K562 (cell line): ENCODE measurements around the gene SLC37A3. TPM values are rescaled to one million over a fixed set of nuclear protein-coding genes. Genes with fewer than 3 reads are reported as not detected.
A peak's percentile ranks its signal among the peaks of the same experiment; 100 is the strongest.

Source experiments
- ARID2 ChIP-seq: fragments of 450-650 bp; IDR thresholded peaks from 2 replicates; pipeline ENCODE4 v1.6.1; 2017; ENCODE audit warnings: antibody characterized with exemption, mild to moderate bottlenecking
- CTBP1 ChIP-seq: fragments of 450-650 bp; IDR thresholded peaks from 2 replicates; pipeline ENCODE4 v1.6.1; 2016; ENCODE audit warnings: borderline replicate concordance
- FOSL1 ChIP-seq: fragments of 200-800 bp; sonication (Bioruptor generic); conservative IDR thresholded peaks from 2 replicates; pipeline ENCODE4 v1.6.1; 2016; ENCODE audit warnings: missing genetic modification characterization, missing compliant biosample characterization
- GABPA ChIP-seq: fragments of 200-800 bp; sonication (Bioruptor generic); conservative IDR thresholded peaks from 2 replicates; pipeline ENCODE4 v1.6.1; 2016; ENCODE audit warnings: low read depth, missing genetic modification characterization, missing compliant biosample characterization
- JUNB ChIP-seq: fragments of 450-650 bp; formaldehyde crosslinking; conservative IDR thresholded peaks from 2 replicates; pipeline ENCODE4 v1.4.0; 2020; ENCODE audit warnings: mild to moderate bottlenecking
- SRF ChIP-seq, 2 experiments: fragments of 250-450, 450-650 bp in 1 of 2; sonication (Bioruptor Pico) in 1 of 2; sonication (generic) in 1 of 2; formaldehyde crosslinking; IDR thresholded peaks; 2 replicates each; pipeline versions ENCODE4 v1.5.0 to v1.5.1; 2020 to 2022; ENCODE audit warnings: mild to moderate bottlenecking in 1 of 2, missing genetic modification reagents in 1 of 2
- ZC3H8 ChIP-seq: fragments of 450-650 bp; IDR thresholded peaks from 2 replicates; pipeline ENCODE4 v1.6.1; 2017
- polyA plus RNA-seq, 8 experiments: library from polyadenylated mRNA; depleted of rRNA in 4 of 8; stranded (reverse) in 5 of 8; unstranded in 3 of 8; fragments of >200 nt; fragmentation: Nextera tagmentation in 2 of 8; fragmentation: Illumina TruSeq in 1 of 8; extraction: Ambion mirVana in 2 of 8; extraction: Trizol in 1 of 8; gene quantifications; 2 replicates each; pipeline versions ENCODE4 v1.2.1 to v1.2.3, GENCODE V29; 2011 to 2014; ENCODE audit warnings: inconsistent platforms in 1 of 8, missing spikeins in 1 of 8
- total RNA-seq, 7 experiments: library from RNA; depleted of rRNA in 6 of 7; stranded (reverse); fragments of >200 nt in 6 of 7; fragmentation: Illumina TruSeq in 2 of 7; extraction: Trizol in 2 of 7; gene quantifications; 2 replicates each; pipeline versions ENCODE4 v1.2.1 to v1.2.3, GENCODE V29; 2011 to 2021; ENCODE audit warnings: low replicate concordance in 1 of 7
- TF ChIP-seq, protein P1 (sequence below): fragments of 450-650 bp; IDR thresholded peaks from 2 replicates; pipeline ENCODE4 v1.6.1; 2017; ENCODE audit warnings: mild to moderate bottlenecking, moderate library complexity
- TF ChIP-seq, protein P2 (sequence below): fragments of 250-450 bp; sonication (Bioruptor Pico); IDR thresholded peaks from 2 replicates; pipeline ENCODE4 v1.4.0; 2020; ENCODE audit warnings: mild to moderate bottlenecking, moderate library complexity
- TF ChIP-seq, protein P3 (sequence below): sonication (generic); formaldehyde crosslinking; IDR thresholded peaks from 2 replicates; pipeline ENCODE4 v1.8.0; 2023; ENCODE audit warnings: missing genetic modification reagents, mild to moderate bottlenecking, borderline replicate concordance
- TF ChIP-seq, protein P4 (sequence below): fragments of 250-450 bp; sonication (Bioruptor Pico); IDR thresholded peaks from 2 replicates; pipeline ENCODE4 v1.4.0; 2020; ENCODE audit warnings: mild to moderate bottlenecking, moderate library complexity, borderline replicate concordance
- TF ChIP-seq, protein P5 (sequence below): fragments of 450-650 bp; IDR thresholded peaks from 2 replicates; pipeline ENCODE4 v1.6.1; 2016; ENCODE audit warnings: mild to moderate bottlenecking

SLC37A3 gene
- total and polyA plus RNA-seq, 9 of the 15 experiments (the other 6 are each of a cell fraction or from before 2014, with no cell fraction given), result 11.7 to 59.1 (median 26.8) TPM

DNA sequence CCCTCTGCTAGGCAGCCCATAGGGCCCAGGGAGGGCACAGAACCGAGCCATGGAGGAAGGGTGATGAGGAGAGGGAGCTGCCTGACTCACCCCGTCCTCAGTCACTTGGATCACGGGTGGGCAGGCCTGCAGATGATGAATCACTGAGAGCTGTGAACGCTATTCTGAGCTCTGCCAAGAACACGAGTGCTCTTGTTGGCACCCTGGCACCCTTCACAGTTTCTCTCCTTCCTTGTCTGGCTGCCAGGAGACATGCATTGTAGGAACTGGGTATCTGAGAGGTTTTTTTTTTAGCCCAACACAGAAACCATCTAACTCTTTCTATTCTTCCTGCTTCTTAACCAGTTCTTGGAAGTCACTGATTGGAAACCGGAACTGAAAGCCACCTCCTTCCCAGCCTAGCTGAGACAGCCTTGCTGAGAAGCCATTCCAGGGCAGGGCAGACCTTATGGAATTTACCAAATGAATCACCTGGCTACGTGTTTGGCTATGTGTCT lies 82.1 kb downstream of the SLC37A3 start (continued):
- TF ChIP-seq, protein P1, sequence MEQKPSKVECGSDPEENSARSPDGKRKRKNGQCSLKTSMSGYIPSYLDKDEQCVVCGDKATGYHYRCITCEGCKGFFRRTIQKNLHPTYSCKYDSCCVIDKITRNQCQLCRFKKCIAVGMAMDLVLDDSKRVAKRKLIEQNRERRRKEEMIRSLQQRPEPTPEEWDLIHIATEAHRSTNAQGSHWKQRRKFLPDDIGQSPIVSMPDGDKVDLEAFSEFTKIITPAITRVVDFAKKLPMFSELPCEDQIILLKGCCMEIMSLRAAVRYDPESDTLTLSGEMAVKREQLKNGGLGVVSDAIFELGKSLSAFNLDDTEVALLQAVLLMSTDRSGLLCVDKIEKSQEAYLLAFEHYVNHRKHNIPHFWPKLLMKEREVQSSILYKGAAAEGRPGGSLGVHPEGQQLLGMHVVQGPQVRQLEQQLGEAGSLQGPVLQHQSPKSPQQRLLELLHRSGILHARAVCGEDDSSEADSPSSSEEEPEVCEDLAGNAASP, result no peak
- TF ChIP-seq JUNB (CRISPR knock-in tag) (no peak), FOSL1 (tag) (peak; percentile 68), CTBP1 (peak; percentile 22; the same call in 1 of the 2 replicates), SRF (CRISPR knock-in tag; IDR thresholded peaks at IDR 0.05) (no peak; a peak in 1 of 4 replicates), GABPA (tag) (peak; percentile 23; the same call in 1 of the 2 replicates), ZC3H8 (no peak), ARID2 (no peak)
- TF ChIP-seq, protein P2, sequence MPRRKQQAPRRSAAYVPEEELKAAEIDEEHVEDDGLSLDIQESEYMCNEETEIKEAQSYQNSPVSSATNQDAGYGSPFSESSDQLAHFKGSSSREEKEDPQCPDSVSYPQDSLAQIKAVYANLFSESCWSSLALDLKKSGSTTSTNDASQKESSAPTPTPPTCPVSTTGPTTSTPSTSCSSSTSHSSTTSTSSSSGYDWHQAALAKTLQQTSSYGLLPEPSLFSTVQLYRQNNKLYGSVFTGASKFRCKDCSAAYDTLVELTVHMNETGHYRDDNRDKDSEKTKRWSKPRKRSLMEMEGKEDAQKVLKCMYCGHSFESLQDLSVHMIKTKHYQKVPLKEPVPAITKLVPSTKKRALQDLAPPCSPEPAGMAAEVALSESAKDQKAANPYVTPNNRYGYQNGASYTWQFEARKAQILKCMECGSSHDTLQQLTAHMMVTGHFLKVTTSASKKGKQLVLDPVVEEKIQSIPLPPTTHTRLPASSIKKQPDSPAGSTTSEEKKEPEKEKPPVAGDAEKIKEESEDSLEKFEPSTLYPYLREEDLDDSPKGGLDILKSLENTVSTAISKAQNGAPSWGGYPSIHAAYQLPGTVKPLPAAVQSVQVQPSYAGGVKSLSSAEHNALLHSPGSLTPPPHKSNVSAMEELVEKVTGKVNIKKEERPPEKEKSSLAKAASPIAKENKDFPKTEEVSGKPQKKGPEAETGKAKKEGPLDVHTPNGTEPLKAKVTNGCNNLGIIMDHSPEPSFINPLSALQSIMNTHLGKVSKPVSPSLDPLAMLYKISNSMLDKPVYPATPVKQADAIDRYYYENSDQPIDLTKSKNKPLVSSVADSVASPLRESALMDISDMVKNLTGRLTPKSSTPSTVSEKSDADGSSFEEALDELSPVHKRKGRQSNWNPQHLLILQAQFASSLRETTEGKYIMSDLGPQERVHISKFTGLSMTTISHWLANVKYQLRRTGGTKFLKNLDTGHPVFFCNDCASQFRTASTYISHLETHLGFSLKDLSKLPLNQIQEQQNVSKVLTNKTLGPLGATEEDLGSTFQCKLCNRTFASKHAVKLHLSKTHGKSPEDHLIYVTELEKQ (CRISPR knock-in tag), result no peak
- TF ChIP-seq, protein P3, sequence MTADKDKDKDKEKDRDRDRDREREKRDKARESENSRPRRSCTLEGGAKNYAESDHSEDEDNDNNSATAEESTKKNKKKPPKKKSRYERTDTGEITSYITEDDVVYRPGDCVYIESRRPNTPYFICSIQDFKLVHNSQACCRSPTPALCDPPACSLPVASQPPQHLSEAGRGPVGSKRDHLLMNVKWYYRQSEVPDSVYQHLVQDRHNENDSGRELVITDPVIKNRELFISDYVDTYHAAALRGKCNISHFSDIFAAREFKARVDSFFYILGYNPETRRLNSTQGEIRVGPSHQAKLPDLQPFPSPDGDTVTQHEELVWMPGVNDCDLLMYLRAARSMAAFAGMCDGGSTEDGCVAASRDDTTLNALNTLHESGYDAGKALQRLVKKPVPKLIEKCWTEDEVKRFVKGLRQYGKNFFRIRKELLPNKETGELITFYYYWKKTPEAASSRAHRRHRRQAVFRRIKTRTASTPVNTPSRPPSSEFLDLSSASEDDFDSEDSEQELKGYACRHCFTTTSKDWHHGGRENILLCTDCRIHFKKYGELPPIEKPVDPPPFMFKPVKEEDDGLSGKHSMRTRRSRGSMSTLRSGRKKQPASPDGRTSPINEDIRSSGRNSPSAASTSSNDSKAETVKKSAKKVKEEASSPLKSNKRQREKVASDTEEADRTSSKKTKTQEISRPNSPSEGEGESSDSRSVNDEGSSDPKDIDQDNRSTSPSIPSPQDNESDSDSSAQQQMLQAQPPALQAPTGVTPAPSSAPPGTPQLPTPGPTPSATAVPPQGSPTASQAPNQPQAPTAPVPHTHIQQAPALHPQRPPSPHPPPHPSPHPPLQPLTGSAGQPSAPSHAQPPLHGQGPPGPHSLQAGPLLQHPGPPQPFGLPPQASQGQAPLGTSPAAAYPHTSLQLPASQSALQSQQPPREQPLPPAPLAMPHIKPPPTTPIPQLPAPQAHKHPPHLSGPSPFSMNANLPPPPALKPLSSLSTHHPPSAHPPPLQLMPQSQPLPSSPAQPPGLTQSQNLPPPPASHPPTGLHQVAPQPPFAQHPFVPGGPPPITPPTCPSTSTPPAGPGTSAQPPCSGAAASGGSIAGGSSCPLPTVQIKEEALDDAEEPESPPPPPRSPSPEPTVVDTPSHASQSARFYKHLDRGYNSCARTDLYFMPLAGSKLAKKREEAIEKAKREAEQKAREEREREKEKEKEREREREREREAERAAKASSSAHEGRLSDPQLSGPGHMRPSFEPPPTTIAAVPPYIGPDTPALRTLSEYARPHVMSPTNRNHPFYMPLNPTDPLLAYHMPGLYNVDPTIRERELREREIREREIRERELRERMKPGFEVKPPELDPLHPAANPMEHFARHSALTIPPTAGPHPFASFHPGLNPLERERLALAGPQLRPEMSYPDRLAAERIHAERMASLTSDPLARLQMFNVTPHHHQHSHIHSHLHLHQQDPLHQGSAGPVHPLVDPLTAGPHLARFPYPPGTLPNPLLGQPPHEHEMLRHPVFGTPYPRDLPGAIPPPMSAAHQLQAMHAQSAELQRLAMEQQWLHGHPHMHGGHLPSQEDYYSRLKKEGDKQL (CRISPR knock-in tag), result no peak
- TF ChIP-seq, protein P4, sequence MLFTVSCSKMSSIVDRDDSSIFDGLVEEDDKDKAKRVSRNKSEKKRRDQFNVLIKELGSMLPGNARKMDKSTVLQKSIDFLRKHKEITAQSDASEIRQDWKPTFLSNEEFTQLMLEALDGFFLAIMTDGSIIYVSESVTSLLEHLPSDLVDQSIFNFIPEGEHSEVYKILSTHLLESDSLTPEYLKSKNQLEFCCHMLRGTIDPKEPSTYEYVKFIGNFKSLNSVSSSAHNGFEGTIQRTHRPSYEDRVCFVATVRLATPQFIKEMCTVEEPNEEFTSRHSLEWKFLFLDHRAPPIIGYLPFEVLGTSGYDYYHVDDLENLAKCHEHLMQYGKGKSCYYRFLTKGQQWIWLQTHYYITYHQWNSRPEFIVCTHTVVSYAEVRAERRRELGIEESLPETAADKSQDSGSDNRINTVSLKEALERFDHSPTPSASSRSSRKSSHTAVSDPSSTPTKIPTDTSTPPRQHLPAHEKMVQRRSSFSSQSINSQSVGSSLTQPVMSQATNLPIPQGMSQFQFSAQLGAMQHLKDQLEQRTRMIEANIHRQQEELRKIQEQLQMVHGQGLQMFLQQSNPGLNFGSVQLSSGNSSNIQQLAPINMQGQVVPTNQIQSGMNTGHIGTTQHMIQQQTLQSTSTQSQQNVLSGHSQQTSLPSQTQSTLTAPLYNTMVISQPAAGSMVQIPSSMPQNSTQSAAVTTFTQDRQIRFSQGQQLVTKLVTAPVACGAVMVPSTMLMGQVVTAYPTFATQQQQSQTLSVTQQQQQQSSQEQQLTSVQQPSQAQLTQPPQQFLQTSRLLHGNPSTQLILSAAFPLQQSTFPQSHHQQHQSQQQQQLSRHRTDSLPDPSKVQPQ (CRISPR knock-in tag), result no peak
- TF ChIP-seq, protein P5, sequence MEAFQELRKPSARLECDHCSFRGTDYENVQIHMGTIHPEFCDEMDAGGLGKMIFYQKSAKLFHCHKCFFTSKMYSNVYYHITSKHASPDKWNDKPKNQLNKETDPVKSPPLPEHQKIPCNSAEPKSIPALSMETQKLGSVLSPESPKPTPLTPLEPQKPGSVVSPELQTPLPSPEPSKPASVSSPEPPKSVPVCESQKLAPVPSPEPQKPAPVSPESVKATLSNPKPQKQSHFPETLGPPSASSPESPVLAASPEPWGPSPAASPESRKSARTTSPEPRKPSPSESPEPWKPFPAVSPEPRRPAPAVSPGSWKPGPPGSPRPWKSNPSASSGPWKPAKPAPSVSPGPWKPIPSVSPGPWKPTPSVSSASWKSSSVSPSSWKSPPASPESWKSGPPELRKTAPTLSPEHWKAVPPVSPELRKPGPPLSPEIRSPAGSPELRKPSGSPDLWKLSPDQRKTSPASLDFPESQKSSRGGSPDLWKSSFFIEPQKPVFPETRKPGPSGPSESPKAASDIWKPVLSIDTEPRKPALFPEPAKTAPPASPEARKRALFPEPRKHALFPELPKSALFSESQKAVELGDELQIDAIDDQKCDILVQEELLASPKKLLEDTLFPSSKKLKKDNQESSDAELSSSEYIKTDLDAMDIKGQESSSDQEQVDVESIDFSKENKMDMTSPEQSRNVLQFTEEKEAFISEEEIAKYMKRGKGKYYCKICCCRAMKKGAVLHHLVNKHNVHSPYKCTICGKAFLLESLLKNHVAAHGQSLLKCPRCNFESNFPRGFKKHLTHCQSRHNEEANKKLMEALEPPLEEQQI, result no peak
